22Rv1 (cell line): Measurements from ENCODE around the gene ZNF428.

Experiments
- ZFX ChIP-seq: fragments of 450-650 bp; IDR thresholded peaks from 2 replicates; pipeline ENCODE4 v1.6.1; 2017; ENCODE audit warnings: antibody characterized with exemption, borderline replicate concordance
- TF ChIP-seq, protein P1 (sequence below): fragments of 450-650 bp; IDR thresholded peaks from 2 replicates; pipeline ENCODE4 v1.5.1; 2017; ENCODE audit warnings: mild to moderate bottlenecking

- TF ChIP-seq ZFX, result no peak
- TF ChIP-seq, protein P1, sequence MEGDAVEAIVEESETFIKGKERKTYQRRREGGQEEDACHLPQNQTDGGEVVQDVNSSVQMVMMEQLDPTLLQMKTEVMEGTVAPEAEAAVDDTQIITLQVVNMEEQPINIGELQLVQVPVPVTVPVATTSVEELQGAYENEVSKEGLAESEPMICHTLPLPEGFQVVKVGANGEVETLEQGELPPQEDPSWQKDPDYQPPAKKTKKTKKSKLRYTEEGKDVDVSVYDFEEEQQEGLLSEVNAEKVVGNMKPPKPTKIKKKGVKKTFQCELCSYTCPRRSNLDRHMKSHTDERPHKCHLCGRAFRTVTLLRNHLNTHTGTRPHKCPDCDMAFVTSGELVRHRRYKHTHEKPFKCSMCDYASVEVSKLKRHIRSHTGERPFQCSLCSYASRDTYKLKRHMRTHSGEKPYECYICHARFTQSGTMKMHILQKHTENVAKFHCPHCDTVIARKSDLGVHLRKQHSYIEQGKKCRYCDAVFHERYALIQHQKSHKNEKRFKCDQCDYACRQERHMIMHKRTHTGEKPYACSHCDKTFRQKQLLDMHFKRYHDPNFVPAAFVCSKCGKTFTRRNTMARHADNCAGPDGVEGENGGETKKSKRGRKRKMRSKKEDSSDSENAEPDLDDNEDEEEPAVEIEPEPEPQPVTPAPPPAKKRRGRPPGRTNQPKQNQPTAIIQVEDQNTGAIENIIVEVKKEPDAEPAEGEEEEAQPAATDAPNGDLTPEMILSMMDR, result no peak
These were observed 40.6 kb downstream of the ZNF428 start for GRCh38 chr19:43578787-43579186.
